Lower lobe of right lung (tissue), 2 donors: ENCODE measurements around the gene KRT3. TPM values are rescaled to one million over a fixed set of nuclear protein-coding genes. Genes with fewer than 3 reads are reported as not detected.
"Not testable (repeated sequence)": the region's sequence is repeated elsewhere in the genome, so short reads cannot be mapped to it uniquely, and the experiment has no call there.

Experiments used
- ATAC-seq, 2 donors: fragments of 200-7000 bp; cut with Tn5 transposase; one replicate each; pipeline ENCODE4 v1.9.1; 2020 to 2022; ENCODE audit warnings: mild to moderate bottlenecking in 2 of 2, moderate library complexity in 2 of 2
- DNase-seq: peaks from one replicate; pipeline ENCODE4 v3.0.0-alpha.2; 2020
- H3K27ac ChIP-seq: fragments of 200-600 bp; one replicate; pipeline ENCODE4 v1.8.0; 2022
- H3K27me3 ChIP-seq: fragments of 200-600 bp; one replicate; pipeline ENCODE4 v1.8.0; 2022; ENCODE audit warnings: low read depth
- H3K36me3 ChIP-seq: fragments of 200-600 bp; one replicate; pipeline ENCODE4 v1.8.0; 2022; ENCODE audit warnings: mild to moderate bottlenecking
- H3K4me1 ChIP-seq: fragments of 200-600 bp; one replicate; pipeline ENCODE4 v1.8.0; 2022
- H3K4me3 ChIP-seq: fragments of 200-600 bp; one replicate; pipeline ENCODE4 v1.8.0; 2022; ENCODE audit warnings: mild to moderate bottlenecking
- H3K9me3 ChIP-seq: fragments of 200-600 bp; one replicate; pipeline ENCODE4 v1.8.0; 2022
- CTCF ChIP-seq: fragments of 200-600 bp; IDR thresholded peaks from one replicate; pipeline ENCODE4 v1.8.0; 2022; ENCODE audit warnings: antibody characterized with exemption, mild to moderate bottlenecking
- intact Hi-C: fragments of 100-400 bp; cut with DNase I; formaldehyde crosslinking; loops from one replicate; pipeline ENCODE4 v1.11.0; 2022
- total RNA-seq: library from RNA; stranded (reverse); fragmentation: NEBNext Ultra II Directional; extraction: Animal tissue kit (Norgen Biotek cat#: 25700); gene quantifications from one replicate; pipeline ENCODE4 v1.2.1, GENCODE V29; 2021
- donor health status: DM: no; HTN: yes; CAD: no; lungs with severe emphysema.

The KRT3 gene
- total RNA-seq, 1 donor from 2014 or later = not detected

- no peak overlapping the region for H3K4me3 ChIP-seq
- ATAC-seq (no peak), DNase-seq (no peak)
- no peaks in the 10 kb centered on the region for H3K36me3 ChIP-seq
- intact Hi-C loops = no loop called here
- peaks cover 11% of the 10 kb centered on the region for H3K27me3 ChIP-seq
- H3K4me1 ChIP-seq = no peaks in the 10 kb centered on the region
- TF ChIP-seq CTCF = no peak
- H3K27ac ChIP-seq = no peak overlapping the region
- H3K9me3 ChIP-seq = no peaks in the 10 kb centered on the region
These were observed 29.4 kb downstream of the KRT3 start for GRCh38 chr12:52766351-52767019.

- peaks cover 11% of the 10 kb centered on the region for H3K27me3 ChIP-seq
- H3K36me3 ChIP-seq = no peaks in the 10 kb centered on the region
- H3K27ac ChIP-seq = no peak overlapping the region
- H3K4me3 ChIP-seq = no peak overlapping the region
- no peak for DNase-seq
- H3K9me3 ChIP-seq = peaks cover 4% of the 10 kb centered on the region
- TF ChIP-seq CTCF = no peak
- intact Hi-C loops = no loop called here
- ATAC-seq = no peak
- H3K4me1 ChIP-seq = no peaks in the 10 kb centered on the region
These were observed 30.2 kb downstream of the KRT3 start for GRCh38 chr12:52765702-52766101.

GRCh38 chr12:52763991-52764390 is 31.9 kb downstream of the KRT3 start:
- Histone ChIP-seq H3K27me3 (no peaks in the 10 kb centered on the region), H3K9me3 (peaks cover 9% of the 10 kb centered on the region), H3K27ac (no peak overlapping the region), H3K4me3 (no peak overlapping the region), H3K4me1 (no peaks in the 10 kb centered on the region), H3K36me3 (no peaks in the 10 kb centered on the region)
- no peak for TF ChIP-seq CTCF
- no peak for DNase-seq
- intact Hi-C loops = no loop called here
- no peak for ATAC-seq

DNA sequence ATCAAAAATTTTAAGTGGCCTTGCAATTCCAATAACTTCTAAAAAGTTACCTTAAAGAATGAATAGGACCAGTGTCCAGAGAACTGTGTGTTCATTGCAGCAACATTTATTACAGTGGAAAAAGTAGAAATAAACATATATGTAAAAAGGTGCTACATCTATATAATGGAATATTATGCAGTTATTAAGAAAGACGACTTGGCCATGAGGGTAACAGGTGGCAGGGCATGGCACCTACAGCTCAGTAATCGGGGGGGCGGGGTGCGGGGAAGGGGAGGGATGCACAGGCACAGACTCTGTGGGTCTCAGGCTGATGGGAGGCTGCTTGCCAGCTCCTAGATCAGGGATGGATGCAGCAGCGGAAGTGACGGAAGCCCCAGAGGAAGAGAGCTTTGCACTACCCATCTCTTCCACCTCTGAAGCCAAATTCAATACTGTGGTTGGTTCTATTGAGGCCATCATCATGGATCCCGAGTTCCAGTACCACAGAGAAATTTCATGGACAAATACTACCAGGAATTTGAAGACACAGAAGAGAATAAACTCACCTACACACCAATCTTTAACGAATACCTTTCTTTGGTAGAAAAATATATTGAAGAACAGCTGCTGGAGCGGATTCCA is 32.8 kb downstream of the KRT3 start:
- ATAC-seq (no peak), DNase-seq (no peak)
- Histone ChIP-seq H3K4me3 (no peak overlapping the region), H3K4me1 (no peaks in the 10 kb centered on the region), H3K36me3 (no peaks in the 10 kb centered on the region), H3K9me3 (peaks cover 9% of the 10 kb centered on the region), H3K27ac (no peak overlapping the region), H3K27me3 (peaks cover under 1% of the 10 kb centered on the region)
- TF ChIP-seq CTCF = no peak
- intact Hi-C loops = no loop called here

GRCh38 chr12:52761802-52762201 is 34.1 kb downstream of the KRT3 start:
- Histone ChIP-seq H3K36me3 (no peaks in the 10 kb centered on the region), H3K4me3 (no peak overlapping the region), H3K4me1 (no peaks in the 10 kb centered on the region), H3K9me3 (peaks cover 9% of the 10 kb centered on the region), H3K27ac (no peak overlapping the region), H3K27me3 (peaks cover 7% of the 10 kb centered on the region)
- no peak for DNase-seq
- ATAC-seq = no peak
- intact Hi-C loops = no loop called here
- no peak for TF ChIP-seq CTCF

DNA sequence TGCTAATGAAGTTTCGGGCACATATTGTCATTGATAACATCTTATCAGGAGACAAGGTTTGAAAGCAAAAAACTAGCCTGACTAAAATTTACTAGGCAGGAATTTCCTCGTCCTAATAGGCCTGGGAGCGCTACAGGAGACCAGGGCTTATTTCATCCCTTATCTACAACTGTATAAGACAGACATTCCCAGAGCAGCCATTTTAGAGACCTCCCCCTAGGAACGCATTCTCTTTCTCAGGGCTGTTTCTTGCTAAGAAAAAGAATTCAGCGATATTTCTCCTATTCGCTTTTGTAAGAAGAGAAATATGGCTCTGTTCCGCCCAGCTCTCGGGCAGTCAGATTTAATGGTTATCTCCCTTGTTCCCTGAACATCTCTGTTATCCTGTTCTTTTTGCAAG is 34.7 kb downstream of the KRT3 start:
- H3K27ac ChIP-seq, intact Hi-C loops, ATAC-seq, H3K27me3 ChIP-seq, H3K9me3 ChIP-seq, DNase-seq, H3K4me3 ChIP-seq, H3K4me1 ChIP-seq, H3K36me3 ChIP-seq: not testable (repeated sequence)
